Measurements from ENCODE around the gene FPGS. TPM values are rescaled to one million over a fixed set of nuclear protein-coding genes. Genes with fewer than 3 reads are reported as not detected.

FPGS gene
- total RNA-seq, 1 experiment from 2014 or later: 70.6 TPM

DNA sequence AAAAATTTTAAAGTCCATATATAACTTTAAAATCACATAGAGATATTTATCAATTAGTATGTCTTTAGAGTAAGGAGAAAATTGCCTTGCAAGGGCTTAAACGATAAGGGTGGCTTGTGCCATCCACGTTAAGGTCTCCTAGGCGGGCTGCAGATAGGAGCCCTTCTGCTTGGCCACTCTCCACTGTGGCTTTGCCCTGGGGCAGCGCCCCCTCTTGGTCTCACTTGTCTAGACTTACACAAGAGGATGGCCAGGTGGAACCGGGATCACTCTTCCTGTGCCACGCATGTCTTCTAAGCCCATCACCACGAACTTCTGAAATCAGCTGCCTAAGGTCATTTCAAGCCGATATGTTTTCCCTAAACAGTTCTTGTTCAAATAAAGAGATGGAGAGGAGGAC, 2.9 kb downstream of the FPGS start:
- H3K9ac ChIP-seq (ENCODE audit: low read length): no peak overlapping the region
- no peak overlapping the region for H3K4me3 ChIP-seq (replicated peaks in 1 of 2; ENCODE audit: low read depth in 1 of 2, low read length in 2 of 2)
- H3K27ac ChIP-seq (ENCODE audit: low read depth, low read length): no peak overlapping the region
- ChIA-PET RAD21 (ENCODE audit: low non-redundant PET in 1 of 2, low total read pairs in 2 of 2, uncharacterized antibody in 2 of 2, unreplicated experiment in 2 of 2) (no interaction called here), CTCF (interaction anchor here (0.9 to 2.1 kb wide), 3 partner anchors 13 to 71 kb away, joined by 3 to 5 read pairs (median 3); partner anchors contain the start of gene TOR2A), POLR2A (no interaction called here)
- peaks cover 35% of the 10 kb centered on the region for H3K79me2 ChIP-seq (ENCODE audit: insufficient read depth, low read length)
- peaks cover 4% of the 10 kb centered on the region; the same call in 1 of the 2 replicates for H4K20me1 ChIP-seq (ENCODE audit: insufficient read depth)
- H2AFZ ChIP-seq (ENCODE audit: low read depth, low read length, poor library complexity, severe bottlenecking): no peak overlapping the region
- TF ChIP-seq ATF3 (IDR thresholded peaks at IDR 0.05) (no peak), CTCF (IDR thresholded peaks at IDR 0.05 in 2 of 3, conservative IDR thresholded peaks at IDR 0.05 in 1 of 3; ENCODE audit: borderline replicate concordance in 1 of 3, insufficient read depth in 1 of 3, low read depth in 2 of 3, low read length in 2 of 3) (peak in 2 of 3 experiments; percentile 63 to 68; a peak in 4 of 6 replicates)
- BruUV-seq (replicated peaks): TSS peak; percentile 35
- H3K4me2 ChIP-seq (ENCODE audit: low read length): no peak overlapping the region
- H3K36me3 ChIP-seq (ENCODE audit: control insufficient read depth in 1 of 2, insufficient read depth in 2 of 2, low read length in 2 of 2): peaks cover 0 to 29% of the 10 kb centered on the region in 2 experiments; a peak in 1 of 4 replicates
- intact Hi-C loops (cut with micrococcal nuclease): no loop called here
- peaks cover 19 to 39% of the 10 kb centered on the region in 2 experiments for H3K4me1 ChIP-seq (ENCODE audit: control insufficient read depth in 1 of 2, insufficient read depth in 2 of 2, low read length in 2 of 2)
- no peaks in the 10 kb centered on the region for H3K9me3 ChIP-seq (ENCODE audit: control insufficient read depth in 1 of 2, insufficient read depth in 1 of 2, low read depth in 1 of 2, low read length in 2 of 2)
- DNase-seq (ENCODE audit: low read depth, low spot score) (peak; percentile 47), ATAC-seq (peak; percentile 23; the same call in 1 of the 2 replicates)
- no peaks in the 10 kb centered on the region for H3K9me2 ChIP-seq (ENCODE audit: insufficient read depth)
- no peaks in the 10 kb centered on the region for H3K27me3 ChIP-seq (ENCODE audit: insufficient read depth, low read length)

- intact Hi-C loops (cut with micrococcal nuclease): no loop called here
- RAD21 ChIA-PET (ENCODE audit: low non-redundant PET in 1 of 2, low total read pairs in 2 of 2, uncharacterized antibody in 2 of 2, unreplicated experiment in 2 of 2): no interaction called here
- no TSS peak for BruUV-seq (replicated peaks)
These were observed 4.2 kb downstream of the FPGS start for GRCh38 chr9:127806871-127807270.

More at GRCh38 chr9:127806871-127807270, 4.2 kb downstream of the FPGS start:
- Histone ChIP-seq H4K20me1 (ENCODE audit: insufficient read depth) (peaks cover 4% of the 10 kb centered on the region; the same call in 1 of the 2 replicates), H3K9ac (ENCODE audit: low read length) (no peak overlapping the region), H3K27ac (ENCODE audit: low read depth, low read length) (no peak overlapping the region), H3K36me3 (ENCODE audit: control insufficient read depth in 1 of 2, insufficient read depth in 2 of 2, low read length in 2 of 2) (peaks cover under 1 to 33% of the 10 kb centered on the region in 2 experiments; a peak in 2 of 4 replicates), H3K4me1 (ENCODE audit: control insufficient read depth in 1 of 2, insufficient read depth in 2 of 2, low read length in 2 of 2) (peaks cover 12 to 30% of the 10 kb centered on the region in 2 experiments), H3K9me2 (ENCODE audit: insufficient read depth) (no peaks in the 10 kb centered on the region), H3K4me3 (replicated peaks in 1 of 2; ENCODE audit: low read depth in 1 of 2, low read length in 2 of 2) (no peak overlapping the region), H3K27me3 (ENCODE audit: insufficient read depth, low read length) (no peaks in the 10 kb centered on the region), H3K9me3 (ENCODE audit: control insufficient read depth in 1 of 2, insufficient read depth in 1 of 2, low read depth in 1 of 2, low read length in 2 of 2) (no peaks in the 10 kb centered on the region), H3K4me2 (ENCODE audit: low read length) (no peak overlapping the region), H2AFZ (ENCODE audit: low read depth, low read length, poor library complexity, severe bottlenecking) (no peak overlapping the region), H3K79me2 (ENCODE audit: insufficient read depth, low read length) (peaks cover 35% of the 10 kb centered on the region)
- ChIA-PET CTCF (no interaction called here), POLR2A (no interaction called here)
- no peak for DNase-seq (ENCODE audit: low read depth, low spot score)
- no peak for ATAC-seq
- no peak for TF ChIP-seq ZNF274 (IDR thresholded peaks at IDR 0.05; ENCODE audit: low read depth, low read length)
